Stimulated activated naive B cell treated with anti-CD40 and anti-IgM and Interleukin-4, amounts not matched to agents 10 μg/mL and 1 μg/mL and 100 μg/mL, for 72 hours (primary cell): ENCODE results near the gene UNC5A.

Experiments
- ATAC-seq, 2 donors: fragments of 150-1000 bp; cut with Tn5 transposase; replicated peaks; 2 replicates each; pipeline ENCODE4 v1.10.0; 2021; ENCODE audit warnings: moderate library complexity in 1 of 2
- DNase-seq: peaks from one replicate; pipeline ENCODE4 v3.0.0; 2021
- H3K27ac Mint-ChIP-seq: one replicate; pipeline ENCODE4 v1.8.0; 2022; ENCODE audit warnings: mild to moderate bottlenecking, mixed read lengths
- H3K27me3 Mint-ChIP-seq, 2 donors: one replicate each; pipeline ENCODE4 v1.8.0; 2022; ENCODE audit warnings: mixed read lengths in 2 of 2
- H3K36me3 Mint-ChIP-seq, 2 donors: one replicate each; pipeline ENCODE4 v1.8.0; 2022; ENCODE audit warnings: mixed read lengths in 2 of 2, mild to moderate bottlenecking in 1 of 2
- H3K4me1 Mint-ChIP-seq, 2 donors: one replicate each; pipeline ENCODE4 v1.8.0; 2022; ENCODE audit warnings: mixed read lengths in 2 of 2, mild to moderate bottlenecking in 1 of 2
- H3K4me3 Mint-ChIP-seq, 2 donors: one replicate each; pipeline ENCODE4 v1.8.0; 2022; ENCODE audit warnings: mild to moderate bottlenecking in 2 of 2, mixed read lengths in 2 of 2, moderate library complexity in 1 of 2
- H3K9me3 Mint-ChIP-seq, 2 donors: one replicate each; pipeline ENCODE4 v1.8.0; 2022; ENCODE audit warnings: mixed read lengths in 2 of 2, mild to moderate bottlenecking in 1 of 2

The UNC5A gene

GRCh38 chr5:176879663-176880361, 69.5 kb downstream of the UNC5A start:
- Mint-ChIP-seq H3K27ac (no peak overlapping the region), H3K4me3 (no peak overlapping the region), H3K9me3 (no peaks in the 10 kb centered on the region), H3K4me1 (peaks cover 0 to 10% of the 10 kb centered on the region in 2 donors), H3K36me3 (no peaks in the 10 kb centered on the region), H3K27me3 (peaks cover 36 to 42% of the 10 kb centered on the region in 2 donors)
- ATAC-seq = no peak
- no peak for DNase-seq

- Mint-ChIP-seq H3K27ac (no peak overlapping the region), H3K4me1 (peaks cover 0 to 13% of the 10 kb centered on the region in 2 donors), H3K4me3 (no peak overlapping the region), H3K9me3 (no peaks in the 10 kb centered on the region), H3K27me3 (peaks cover 29 to 36% of the 10 kb centered on the region in 2 donors), H3K36me3 (no peaks in the 10 kb centered on the region)
- DNase-seq = no peak
- no peak for ATAC-seq
Observed at GRCh38 chr5:176880366-176881020, 70.1 kb downstream of the UNC5A start.

- peaks cover 22 to 29% of the 10 kb centered on the region in 2 donors for H3K27me3 Mint-ChIP-seq
- DNase-seq = no peak
- no peak for ATAC-seq
- no peaks in the 10 kb centered on the region for H3K36me3 Mint-ChIP-seq
- no peak overlapping the region for H3K27ac Mint-ChIP-seq
- H3K9me3 Mint-ChIP-seq = no peaks in the 10 kb centered on the region
- no peak overlapping the region for H3K4me3 Mint-ChIP-seq
- peaks cover 0 to 10% of the 10 kb centered on the region in 2 donors for H3K4me1 Mint-ChIP-seq
Observed at GRCh38 chr5:176881021-176881749, 70.8 kb downstream of the UNC5A start.

GRCh38 chr5:176881816-176882566, 71.6 kb downstream of the UNC5A start:
- DNase-seq = no peak
- H3K4me3 Mint-ChIP-seq = no peak overlapping the region
- no peaks in the 10 kb centered on the region for H3K36me3 Mint-ChIP-seq
- no peak for ATAC-seq
- no peak overlapping the region for H3K27ac Mint-ChIP-seq
- H3K27me3 Mint-ChIP-seq = peaks cover 14 to 21% of the 10 kb centered on the region in 2 donors
- H3K4me1 Mint-ChIP-seq = peaks cover 0 to 6% of the 10 kb centered on the region in 2 donors
- H3K9me3 Mint-ChIP-seq = no peaks in the 10 kb centered on the region

GRCh38 chr5:176882567-176882903, 72.2 kb downstream of the UNC5A start:
- H3K36me3 Mint-ChIP-seq = no peaks in the 10 kb centered on the region
- no peaks in the 10 kb centered on the region for H3K9me3 Mint-ChIP-seq
- DNase-seq (no peak), ATAC-seq (no peak)
- no peak overlapping the region for H3K27ac Mint-ChIP-seq
- peaks cover 0 to 6% of the 10 kb centered on the region in 2 donors for H3K4me1 Mint-ChIP-seq
- no peak overlapping the region for H3K4me3 Mint-ChIP-seq
- peaks cover 13 to 17% of the 10 kb centered on the region in 2 donors for H3K27me3 Mint-ChIP-seq

- peaks cover 0 to 6% of the 10 kb centered on the region in 2 donors for H3K4me1 Mint-ChIP-seq
- DNase-seq (no peak), ATAC-seq (no peak)
- H3K27me3 Mint-ChIP-seq = peaks cover 6 to 10% of the 10 kb centered on the region in 2 donors
- no peak overlapping the region for H3K4me3 Mint-ChIP-seq
- no peaks in the 10 kb centered on the region for H3K9me3 Mint-ChIP-seq
- peak overlapping the region; percentile 38 for H3K27ac Mint-ChIP-seq
- H3K36me3 Mint-ChIP-seq = no peaks in the 10 kb centered on the region
Observed at GRCh38 chr5:176883700-176884570, 73.6 kb downstream of the UNC5A start.

GRCh38 chr5:176884571-176884890, 74.2 kb downstream of the UNC5A start:
- Mint-ChIP-seq H3K4me3 (no peak overlapping the region), H3K4me1 (peaks cover 0 to 6% of the 10 kb centered on the region in 2 donors), H3K27ac (no peak overlapping the region), H3K36me3 (no peaks in the 10 kb centered on the region), H3K27me3 (peaks cover 4 to 8% of the 10 kb centered on the region in 2 donors), H3K9me3 (no peaks in the 10 kb centered on the region)
- ATAC-seq = no peak
- no peak for DNase-seq

GRCh38 chr5:176886336-176887251, 76.2 kb downstream of the UNC5A start:
- Mint-ChIP-seq H3K27ac (no peak overlapping the region), H3K4me1 (peaks cover 0 to 6% of the 10 kb centered on the region in 2 donors), H3K27me3 (peaks cover 4 to 15% of the 10 kb centered on the region in 2 donors), H3K36me3 (no peaks in the 10 kb centered on the region), H3K4me3 (no peak overlapping the region), H3K9me3 (no peaks in the 10 kb centered on the region)
- ATAC-seq (no peak), DNase-seq (no peak)

GRCh38 chr5:176887252-176887849, 77.0 kb downstream of the UNC5A start:
- no peaks in the 10 kb centered on the region for H3K9me3 Mint-ChIP-seq

GRCh38 chr5:176888016-176888864, 77.9 kb downstream of the UNC5A start:
- H3K4me1 Mint-ChIP-seq = peaks cover 0 to 6% of the 10 kb centered on the region in 2 donors
- ATAC-seq (no peak), DNase-seq (no peak)
- H3K27ac Mint-ChIP-seq = no peak overlapping the region
- no peaks in the 10 kb centered on the region for H3K9me3 Mint-ChIP-seq
- no peak overlapping the region for H3K4me3 Mint-ChIP-seq
- H3K27me3 Mint-ChIP-seq = peaks cover 0 to 17% of the 10 kb centered on the region in 2 donors
- no peaks in the 10 kb centered on the region for H3K36me3 Mint-ChIP-seq

More at GRCh38 chr5:176887252-176887849, 77.0 kb downstream of the UNC5A start:
- ATAC-seq = no peak
- Mint-ChIP-seq H3K4me1 (peaks cover 0 to 6% of the 10 kb centered on the region in 2 donors), H3K27me3 (peaks cover 4 to 22% of the 10 kb centered on the region in 2 donors), H3K4me3 (no peak overlapping the region), H3K36me3 (no peaks in the 10 kb centered on the region), H3K27ac (no peak overlapping the region)
- no peak for DNase-seq

GRCh38 chr5:176888865-176889165, 78.5 kb downstream of the UNC5A start:
- no peak for DNase-seq
- Mint-ChIP-seq H3K4me3 (no peak overlapping the region), H3K27me3 (peaks cover 0 to 15% of the 10 kb centered on the region in 2 donors), H3K4me1 (peaks cover 0 to 6% of the 10 kb centered on the region in 2 donors), H3K36me3 (no peaks in the 10 kb centered on the region), H3K9me3 (no peaks in the 10 kb centered on the region), H3K27ac (no peak overlapping the region)
- no peak for ATAC-seq
